ENCODE data around the gene NRSN2. TPM values are rescaled to one million over a fixed set of nuclear protein-coding genes. Genes with fewer than 3 reads are reported as not detected.

NRSN2 gene
- total and polyA plus RNA-seq, 2 donors (not counting 3 experiments of a cell fraction or from before 2014, with no cell fraction given): 36.9 to 64.1 TPM

DNA sequence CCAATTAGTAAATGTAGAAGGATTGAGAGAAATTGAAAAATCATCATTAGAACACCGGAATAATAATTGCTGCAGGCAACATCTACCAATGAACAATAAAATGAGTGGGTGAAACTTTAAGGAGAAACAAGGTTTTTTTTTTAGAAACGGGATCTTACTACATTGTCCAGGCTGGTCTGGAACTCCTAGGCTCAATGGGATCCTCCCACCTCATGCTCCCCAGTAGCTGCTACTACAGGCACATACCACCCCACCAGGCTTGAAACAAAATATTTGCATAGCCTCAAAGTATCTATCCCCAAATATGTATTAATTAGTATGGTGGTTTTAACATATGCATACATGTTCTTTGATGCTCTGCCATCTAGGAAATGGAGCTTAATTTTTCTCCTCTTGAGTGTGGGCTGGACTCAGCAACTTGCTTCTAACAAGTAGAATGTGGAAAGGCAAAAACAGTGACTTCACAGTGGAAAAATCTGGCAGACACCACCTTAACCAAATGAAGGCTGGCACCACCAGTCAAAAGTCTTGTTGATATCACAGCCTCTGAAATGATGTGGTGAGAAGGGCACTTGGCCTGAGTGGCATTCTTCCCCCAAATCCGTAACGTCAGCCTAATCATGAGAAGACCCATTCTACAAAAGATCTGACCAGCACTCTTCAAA is 12.1 kb downstream of the NRSN2 start:
- intact Hi-C loops (cut with micrococcal nuclease): no loop called here
- Histone ChIP-seq H3K9me1 (replicated peaks; ENCODE audit: control insufficient read depth, extremely low read depth, insufficient read depth, low read length) (no peaks in the 10 kb centered on the region), H3K4me1 (ENCODE audit: control insufficient read depth, extremely low read depth, insufficient read depth, low read length) (peaks cover 7% of the 10 kb centered on the region), H3K27me3 (ENCODE audit: control insufficient read depth in 2 of 2, insufficient read depth in 2 of 2, low read length in 2 of 2) (no peaks in the 10 kb centered on the region), H3K79me2 (ENCODE audit: control insufficient read depth, insufficient read depth, low read length) (no peaks in the 10 kb centered on the region), H3K4me2 (ENCODE audit: insufficient read depth, low read length) (no peak overlapping the region), H3K9ac (replicated peaks; ENCODE audit: extremely low read depth, insufficient read depth, low read length) (no peak overlapping the region), H3K36me3 (ENCODE audit: control insufficient read depth in 2 of 2, extremely low read depth in 1 of 2, insufficient read depth in 2 of 2, low read length in 2 of 2) (no peaks in the 10 kb centered on the region), H3K4me3 (replicated peaks in 1 of 3; ENCODE audit: insufficient read depth in 1 of 3, low read depth in 1 of 3, low read length in 3 of 3) (no peak overlapping the region), H3K9me3 (replicated peaks; ENCODE audit: control insufficient read depth, insufficient read depth, low read length) (no peaks in the 10 kb centered on the region), H2AFZ (ENCODE audit: low read depth, low read length) (no peak overlapping the region), H3K27ac (ENCODE audit: insufficient read depth, low read depth, low read length) (no peak overlapping the region), H4K20me1 (replicated peaks; ENCODE audit: control insufficient read depth, extremely low read depth, insufficient read depth, low read length) (no peaks in the 10 kb centered on the region)
- DNase-seq (ENCODE audit: low read depth, low spot score) (no peak), FAIRE-seq (no peak)
- BruUV-seq (replicated peaks): no TSS peak
- ChIA-PET POLR2A (no interaction called here), CTCF (interaction anchor here (2.2 kb wide), 1 partner anchor 73 kb away, joined by 8 read pairs; no protein-coding TSS in a partner anchor)
- dilution Hi-C loops (cut with MboI; ENCODE audit: extremely low pct_ligation_motif_present, low sequenced_read_pairs): no loop called here
- TF ChIP-seq GATA2 (IDR thresholded peaks at IDR 0.05; ENCODE audit: insufficient read depth, insufficient read length, low read depth, low read length): no peak
- no peak for TF ChIP-seq FOS (IDR thresholded peaks at IDR 0.05; ENCODE audit: borderline replicate concordance, insufficient read depth, low read length)
- TF ChIP-seq POLR2A (IDR thresholded peaks at IDR 0.05; ENCODE audit: low read depth, low read length): no peak
- TF ChIP-seq, protein P1, sequence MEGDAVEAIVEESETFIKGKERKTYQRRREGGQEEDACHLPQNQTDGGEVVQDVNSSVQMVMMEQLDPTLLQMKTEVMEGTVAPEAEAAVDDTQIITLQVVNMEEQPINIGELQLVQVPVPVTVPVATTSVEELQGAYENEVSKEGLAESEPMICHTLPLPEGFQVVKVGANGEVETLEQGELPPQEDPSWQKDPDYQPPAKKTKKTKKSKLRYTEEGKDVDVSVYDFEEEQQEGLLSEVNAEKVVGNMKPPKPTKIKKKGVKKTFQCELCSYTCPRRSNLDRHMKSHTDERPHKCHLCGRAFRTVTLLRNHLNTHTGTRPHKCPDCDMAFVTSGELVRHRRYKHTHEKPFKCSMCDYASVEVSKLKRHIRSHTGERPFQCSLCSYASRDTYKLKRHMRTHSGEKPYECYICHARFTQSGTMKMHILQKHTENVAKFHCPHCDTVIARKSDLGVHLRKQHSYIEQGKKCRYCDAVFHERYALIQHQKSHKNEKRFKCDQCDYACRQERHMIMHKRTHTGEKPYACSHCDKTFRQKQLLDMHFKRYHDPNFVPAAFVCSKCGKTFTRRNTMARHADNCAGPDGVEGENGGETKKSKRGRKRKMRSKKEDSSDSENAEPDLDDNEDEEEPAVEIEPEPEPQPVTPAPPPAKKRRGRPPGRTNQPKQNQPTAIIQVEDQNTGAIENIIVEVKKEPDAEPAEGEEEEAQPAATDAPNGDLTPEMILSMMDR (IDR thresholded peaks at IDR 0.05; ENCODE audit: extremely low read depth in 1 of 2, insufficient read depth in 1 of 2, low read depth in 1 of 2, low read length in 2 of 2): no peak
- TF ChIP-seq MYC (IDR thresholded peaks at IDR 0.05; ENCODE audit: low read depth, low read length): no peak
- no peak for TF ChIP-seq POLR2AphosphoS5 (IDR thresholded peaks at IDR 0.05; ENCODE audit: insufficient read depth, low read depth, low read length)
- TF ChIP-seq EZH2 (IDR thresholded peaks at IDR 0.05; ENCODE audit: borderline replicate concordance, low read depth, low read length, severe bottlenecking): no peak
- TF ChIP-seq, protein P2, sequence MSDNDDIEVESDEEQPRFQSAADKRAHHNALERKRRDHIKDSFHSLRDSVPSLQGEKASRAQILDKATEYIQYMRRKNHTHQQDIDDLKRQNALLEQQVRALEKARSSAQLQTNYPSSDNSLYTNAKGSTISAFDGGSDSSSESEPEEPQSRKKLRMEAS (IDR thresholded peaks at IDR 0.05; ENCODE audit: insufficient read depth, insufficient read length): no peak
- no peak for TF ChIP-seq JUN (IDR thresholded peaks at IDR 0.05; ENCODE audit: borderline replicate concordance, insufficient read depth, insufficient read length, low read depth)
